EL (cell line): Measurements from ENCODE around the gene MANSC1.
"Not testable (repeated sequence)": the region's sequence is repeated elsewhere in the genome, so short reads cannot be mapped to it uniquely, and the experiment has no call there.

Experiments
- DNase-seq: peaks from one replicate; pipeline ENCODE4 v3.0.0-alpha.2; 2016

The MANSC1 gene

DNA sequence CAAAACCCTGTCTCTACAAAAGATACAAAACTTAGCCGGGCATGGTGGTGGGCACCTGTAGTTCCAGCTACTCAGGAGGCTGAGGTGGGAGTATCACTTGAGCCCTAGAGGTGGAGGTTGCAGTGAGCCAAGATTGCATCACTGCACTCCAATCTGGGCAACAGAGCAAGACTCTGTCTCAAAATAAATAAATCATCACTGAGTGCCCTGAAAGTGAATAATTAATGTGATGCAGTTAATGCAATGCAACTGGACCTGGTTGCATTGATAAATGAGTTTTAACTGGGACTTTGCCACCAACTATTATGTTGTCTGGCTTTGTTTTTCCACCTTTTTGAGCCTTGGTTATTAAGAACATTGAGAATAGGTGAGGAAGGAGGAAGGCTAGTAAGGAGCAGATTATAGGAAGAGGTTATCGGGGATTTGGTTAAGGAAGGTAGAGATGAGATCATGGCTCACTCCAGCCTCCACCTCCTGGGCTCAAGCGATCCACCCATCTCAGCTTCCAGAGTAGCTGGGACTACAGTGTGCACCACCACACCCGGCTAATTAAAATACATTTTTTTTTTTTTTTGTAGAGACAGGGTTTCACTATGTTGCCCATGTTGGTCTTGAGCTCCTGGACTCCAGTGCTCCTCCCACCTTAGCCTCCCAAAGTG lies 14.9 kb upstream of the MANSC1 start:
- no peak for DNase-seq

DNA sequence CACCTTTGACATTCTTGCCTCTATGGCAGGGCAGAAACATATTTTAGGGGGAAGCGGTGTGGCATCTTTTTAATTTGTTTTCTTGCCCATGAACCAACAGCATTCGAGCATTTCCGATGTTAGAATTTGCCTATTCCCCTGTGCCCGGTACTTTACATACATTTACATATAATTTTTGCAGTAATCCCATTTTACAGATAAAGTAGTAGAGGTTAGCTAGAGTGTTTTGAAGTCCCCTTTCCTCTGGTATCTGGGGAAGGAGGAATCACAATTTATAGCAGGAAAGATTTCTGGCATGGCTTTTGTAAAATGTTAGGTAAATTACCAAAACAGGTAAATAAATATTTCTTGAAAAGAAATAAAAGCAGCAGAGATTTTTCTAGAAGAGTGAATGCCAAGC lies 8.5 kb upstream of the MANSC1 start:
- DNase-seq, result no peak

DNA sequence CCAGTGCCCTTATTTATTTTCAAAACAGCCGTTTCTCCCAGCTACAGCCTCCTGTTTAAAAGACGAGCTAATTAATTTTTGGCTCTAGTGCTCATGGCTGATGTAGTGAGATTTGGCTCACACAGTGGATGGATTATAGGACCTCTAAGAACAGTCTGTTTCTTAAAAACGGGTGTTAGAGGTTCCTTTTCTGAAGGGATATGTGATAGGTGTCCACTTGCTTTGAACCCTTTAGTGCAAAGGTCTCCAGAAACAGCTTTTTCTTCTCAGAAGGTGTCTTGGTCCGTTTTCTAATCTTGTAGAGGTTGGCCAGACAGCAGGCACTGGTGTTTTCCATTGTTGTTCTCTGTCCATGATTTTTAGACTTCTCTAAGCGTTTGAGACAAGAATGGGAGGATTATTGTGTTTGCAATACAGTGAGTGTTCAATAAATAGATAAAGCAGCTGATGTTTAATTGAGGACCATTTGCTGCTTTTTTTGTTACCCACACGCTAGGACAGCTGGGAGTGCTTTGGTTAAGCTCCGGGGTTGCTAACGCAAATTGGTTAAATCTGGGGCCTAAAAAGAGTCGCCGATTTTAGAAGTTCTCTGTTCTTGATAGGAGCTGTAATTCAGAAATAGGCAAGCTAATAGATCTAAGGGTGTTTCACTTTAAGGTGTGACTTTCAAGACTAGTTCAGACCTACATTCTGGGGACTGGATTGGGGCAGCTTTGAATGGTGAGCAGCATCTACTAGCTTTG lies 7.8 kb upstream of the MANSC1 start:
- DNase-seq, result peak; percentile 11

DNA sequence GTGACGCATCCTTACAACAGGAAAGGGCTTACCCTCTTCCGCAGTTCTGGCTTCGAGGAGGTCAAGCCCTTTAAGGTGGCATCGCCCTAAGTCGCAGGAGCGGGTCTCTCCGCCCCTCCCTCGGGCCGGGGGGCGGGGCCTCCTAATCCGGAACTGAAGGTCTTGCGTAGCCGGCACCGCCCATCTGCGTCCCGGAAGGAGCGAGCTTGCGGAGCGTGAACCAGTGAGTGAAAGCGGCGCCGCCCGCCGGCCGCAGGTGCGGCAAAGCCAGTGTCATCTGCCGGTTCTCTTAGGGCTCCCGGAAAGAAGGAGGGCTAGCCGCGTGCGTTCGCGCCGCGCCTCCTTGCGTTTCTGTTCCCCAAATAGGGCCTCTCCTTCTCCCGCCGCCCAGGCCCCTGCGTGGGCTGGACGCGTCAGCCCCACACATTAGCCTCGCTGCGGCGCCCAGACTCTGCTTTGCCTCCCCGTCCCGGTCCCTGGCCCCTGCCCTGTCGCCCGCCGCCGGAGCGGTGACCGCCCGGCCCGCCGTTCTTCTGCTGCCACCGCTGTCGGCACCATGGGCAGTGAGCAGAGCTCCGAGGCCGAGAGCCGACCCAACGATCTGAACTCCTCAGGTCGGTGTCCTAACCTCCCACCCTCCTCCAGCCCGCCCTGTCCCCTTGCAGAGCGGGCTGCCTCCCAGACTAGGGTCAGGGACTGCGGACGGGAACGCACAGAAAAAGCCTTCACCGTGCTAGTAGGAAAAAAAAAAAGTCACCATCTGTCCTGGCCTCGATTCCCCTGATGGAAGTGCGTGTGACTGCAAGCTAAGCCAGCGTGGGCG lies 7.1 kb upstream of the MANSC1 start, which contains the start of gene BORCS5:
BORCS5 (plus strand) TSS at position 183 of the 823 bp plus-strand sequence; CDS start at position 557, 374 bp downstream.
- peak; percentile 94 for DNase-seq

DNA sequence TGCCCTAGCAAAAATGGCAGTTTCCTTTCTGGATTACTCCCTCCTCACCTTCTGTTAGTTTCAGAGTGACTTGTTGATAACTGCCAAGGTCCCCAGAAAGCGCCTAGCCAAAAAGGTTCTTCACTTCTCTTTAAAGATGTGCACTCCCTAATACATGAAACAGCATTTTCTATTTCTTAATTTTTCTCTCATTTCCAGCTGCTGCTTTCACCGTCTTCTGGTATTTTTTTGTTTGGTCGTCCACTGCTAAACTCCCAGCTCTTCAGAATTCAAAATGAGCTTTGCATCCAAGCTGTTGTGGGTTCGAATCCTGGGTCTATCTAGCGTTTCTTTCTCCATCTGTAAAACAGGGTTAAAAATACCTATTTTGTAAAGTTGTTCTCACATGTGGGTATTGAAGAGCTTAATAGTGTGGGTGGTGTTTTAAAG lies 6.4 kb upstream of the MANSC1 start:
- DNase-seq, result no peak

DNA sequence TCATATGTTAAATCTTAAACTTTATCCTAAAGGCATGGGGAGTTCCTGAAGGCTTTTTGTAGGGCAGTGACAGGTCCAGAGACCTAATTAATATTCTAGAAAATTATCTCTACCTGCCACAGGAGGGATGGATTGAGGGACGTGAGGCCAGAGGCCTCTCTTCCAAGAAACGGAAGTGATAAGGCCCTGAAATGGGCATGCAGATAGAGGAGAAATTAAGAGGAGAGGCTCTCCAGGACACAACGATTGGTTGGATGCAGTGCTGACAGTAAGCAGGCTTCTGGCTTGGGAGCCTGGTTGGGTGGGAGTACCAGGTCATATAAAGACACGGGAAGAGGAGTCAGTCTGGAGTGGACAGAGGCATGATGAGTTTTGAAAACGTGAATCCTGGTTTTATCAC lies 3.8 kb upstream of the MANSC1 start:
- DNase-seq, result no peak

DNA sequence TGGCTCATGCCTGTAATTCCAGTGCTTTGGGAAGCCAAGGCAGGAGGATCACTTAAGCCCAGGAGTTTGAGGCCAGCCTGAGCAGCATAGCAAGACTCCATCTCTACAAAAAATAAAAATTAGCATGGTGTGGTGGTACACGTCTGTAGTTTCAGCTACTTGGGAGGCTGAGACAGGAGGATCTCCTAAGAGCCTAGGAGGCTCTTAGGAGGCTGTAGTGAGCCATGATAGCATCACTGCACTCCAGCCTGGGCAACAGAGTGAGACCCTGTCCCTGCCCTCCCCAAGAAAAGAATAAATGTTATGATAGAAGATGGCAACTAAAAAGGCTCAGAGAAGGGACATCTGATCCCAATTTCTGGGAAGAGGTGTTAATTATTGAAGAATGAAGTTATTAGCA lies 3.2 kb upstream of the MANSC1 start:
- DNase-seq, result no peak

DNA sequence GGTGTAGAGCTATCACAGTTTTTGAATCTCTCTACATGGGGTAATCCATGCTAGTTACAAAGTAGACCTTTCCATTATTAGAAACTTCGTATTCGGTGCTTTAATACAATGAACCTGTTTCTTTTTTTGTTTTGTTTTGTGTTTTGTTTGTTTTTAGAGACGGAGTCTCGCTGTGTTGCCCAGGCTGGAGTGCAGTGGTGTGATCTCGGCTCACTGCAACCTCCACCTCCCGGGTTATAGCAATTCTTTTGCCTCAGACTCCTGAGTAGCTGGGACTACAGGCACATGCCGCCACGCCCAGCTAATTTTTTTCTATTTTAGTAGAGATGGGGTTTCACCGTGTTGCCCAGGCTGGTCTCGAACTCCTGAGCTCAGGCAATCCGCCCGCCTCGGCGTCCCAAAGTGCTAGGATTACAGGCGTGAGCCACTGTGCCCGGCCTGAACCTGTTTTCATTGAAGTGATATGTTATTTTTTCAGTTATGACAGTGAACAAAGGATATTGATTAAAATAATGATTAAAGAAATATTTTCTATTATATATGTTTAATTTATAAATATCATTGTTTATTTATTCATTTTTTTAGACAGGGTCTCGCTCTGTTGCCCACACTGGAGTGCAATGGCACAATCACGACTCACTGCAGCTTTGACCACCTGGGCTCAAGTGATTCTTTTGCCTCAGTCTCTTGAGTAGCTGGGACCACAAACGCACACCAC lies 1.6 kb upstream of the MANSC1 start:
- DNase-seq, result not testable (repeated sequence)

DNA sequence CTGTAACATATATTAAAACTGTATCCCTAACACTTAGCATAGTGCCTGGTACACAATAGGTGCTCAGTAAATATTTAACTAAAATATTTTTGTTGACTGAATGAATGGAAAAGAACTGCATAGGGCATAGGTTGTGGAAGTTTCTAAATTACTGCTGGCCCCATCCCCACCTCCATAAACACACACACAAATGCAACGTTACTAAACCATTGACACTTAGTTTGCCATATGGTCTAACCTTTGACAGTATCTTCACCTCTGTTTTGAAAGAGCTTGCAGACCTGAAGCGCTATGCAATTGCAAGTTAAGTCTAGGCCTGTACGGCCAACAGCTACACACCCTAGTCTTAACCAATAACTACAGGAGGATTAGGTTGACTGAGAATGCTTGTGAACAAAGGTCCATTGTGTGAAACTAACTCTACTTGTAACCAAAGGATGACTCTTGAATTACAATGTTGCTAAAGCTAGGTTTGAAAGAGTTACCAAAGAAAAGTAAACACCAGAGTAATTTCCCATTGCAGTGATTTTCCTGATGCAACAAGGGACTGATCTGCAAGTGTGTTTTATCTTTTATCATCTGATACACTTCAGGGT lies 924 bp upstream of the MANSC1 start:
- no peak for DNase-seq

DNA sequence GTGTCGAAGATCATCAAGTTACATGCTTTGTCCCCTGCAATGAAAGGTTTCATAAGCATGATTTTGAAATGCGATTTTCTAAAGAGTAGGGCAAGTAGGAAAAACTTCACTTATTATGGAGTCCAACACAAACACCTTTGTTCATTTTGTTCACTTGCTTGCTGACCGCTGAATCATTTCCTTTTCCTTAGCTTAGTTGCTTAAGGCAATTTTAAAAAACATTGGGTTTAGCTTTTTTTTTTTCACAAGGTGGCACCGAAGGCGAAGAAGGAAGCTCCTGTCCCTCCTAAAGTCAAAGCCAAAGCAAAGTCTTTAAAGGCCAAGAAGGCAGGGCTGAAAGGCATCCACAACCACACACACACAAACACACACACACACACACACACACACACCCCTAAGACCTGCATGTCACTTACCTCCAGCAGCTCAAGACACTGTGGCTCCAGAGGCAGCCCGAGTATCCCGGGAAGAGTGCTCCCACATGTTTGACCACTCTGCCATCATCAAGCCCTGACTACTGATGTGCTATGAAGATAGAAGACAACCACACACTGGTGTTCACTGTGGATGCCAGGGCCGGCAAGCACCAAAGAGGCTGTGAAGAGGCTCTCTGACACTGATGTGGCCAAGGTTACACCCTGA lies 11.4 kb downstream of the MANSC1 start:
- DNase-seq, result peak; percentile 41

DNA sequence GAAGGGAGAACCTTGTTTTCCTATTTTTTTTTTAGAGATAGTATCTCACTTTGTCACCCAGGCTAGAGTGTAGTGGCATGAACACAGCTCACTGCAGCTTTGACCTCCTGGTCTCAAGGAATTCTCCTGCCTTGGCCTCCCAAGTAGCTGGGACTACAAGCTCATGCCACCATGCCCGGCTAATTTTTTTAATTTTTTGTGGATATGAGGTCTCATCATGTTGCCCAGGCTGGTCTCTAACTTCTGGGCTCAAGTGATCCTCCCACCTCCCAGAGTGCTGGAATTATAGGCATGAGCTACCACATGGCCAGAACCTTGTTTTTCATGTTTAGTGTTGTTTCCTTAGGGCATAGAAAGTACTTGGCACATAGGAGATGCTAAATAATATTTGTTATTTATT lies 13.5 kb downstream of the MANSC1 start:
- no peak for DNase-seq

DNA sequence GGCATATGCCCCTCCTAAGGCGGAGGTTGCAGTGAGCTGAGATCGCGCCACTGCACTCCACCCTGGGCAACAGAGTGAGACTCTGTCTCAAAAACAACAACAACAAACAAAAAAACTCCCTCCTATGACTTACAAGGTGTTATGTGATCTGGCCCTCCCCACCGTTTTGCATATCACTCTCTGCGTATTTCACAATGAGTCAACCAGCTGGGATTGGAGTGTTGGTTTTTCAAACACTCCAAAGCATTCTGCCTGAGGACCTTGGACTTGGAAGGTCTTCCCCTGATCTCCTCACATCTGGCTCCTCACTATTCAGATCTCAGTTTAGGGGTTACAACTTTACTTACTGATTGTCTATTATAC lies 14.0 kb downstream of the MANSC1 start:
- peak; percentile 33 for DNase-seq

DNA sequence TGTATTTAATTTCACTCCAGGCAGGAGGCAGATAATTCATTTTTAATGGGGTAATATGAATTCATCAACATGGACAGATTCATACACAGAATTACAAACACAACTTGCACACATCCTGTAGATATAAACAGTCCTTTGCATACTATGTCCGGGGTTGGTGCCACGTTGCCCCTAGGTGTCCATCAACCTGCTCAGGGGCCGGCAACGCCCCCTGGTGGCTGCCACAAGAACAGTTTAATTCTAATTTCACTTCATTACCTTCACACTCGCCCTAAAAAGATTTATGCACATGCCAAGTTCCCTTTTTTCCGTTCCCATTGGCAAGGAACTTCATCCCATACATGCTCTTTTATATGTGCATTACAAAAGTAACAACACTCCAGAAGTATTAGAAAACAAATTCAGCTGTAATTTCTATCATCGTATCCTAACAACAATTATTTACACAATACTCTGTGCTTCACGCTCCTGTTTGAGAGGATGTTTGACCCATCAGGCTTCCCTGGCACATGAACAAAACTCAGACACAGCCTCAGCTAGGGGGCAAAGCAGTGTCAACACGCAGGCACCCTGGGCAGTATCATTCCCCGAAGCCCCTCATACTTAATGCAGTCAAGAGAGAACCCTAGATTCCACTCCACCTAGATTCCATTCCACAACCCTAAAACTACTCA lies 15.5 kb downstream of the MANSC1 start:
- peak; percentile 61 for DNase-seq

DNA sequence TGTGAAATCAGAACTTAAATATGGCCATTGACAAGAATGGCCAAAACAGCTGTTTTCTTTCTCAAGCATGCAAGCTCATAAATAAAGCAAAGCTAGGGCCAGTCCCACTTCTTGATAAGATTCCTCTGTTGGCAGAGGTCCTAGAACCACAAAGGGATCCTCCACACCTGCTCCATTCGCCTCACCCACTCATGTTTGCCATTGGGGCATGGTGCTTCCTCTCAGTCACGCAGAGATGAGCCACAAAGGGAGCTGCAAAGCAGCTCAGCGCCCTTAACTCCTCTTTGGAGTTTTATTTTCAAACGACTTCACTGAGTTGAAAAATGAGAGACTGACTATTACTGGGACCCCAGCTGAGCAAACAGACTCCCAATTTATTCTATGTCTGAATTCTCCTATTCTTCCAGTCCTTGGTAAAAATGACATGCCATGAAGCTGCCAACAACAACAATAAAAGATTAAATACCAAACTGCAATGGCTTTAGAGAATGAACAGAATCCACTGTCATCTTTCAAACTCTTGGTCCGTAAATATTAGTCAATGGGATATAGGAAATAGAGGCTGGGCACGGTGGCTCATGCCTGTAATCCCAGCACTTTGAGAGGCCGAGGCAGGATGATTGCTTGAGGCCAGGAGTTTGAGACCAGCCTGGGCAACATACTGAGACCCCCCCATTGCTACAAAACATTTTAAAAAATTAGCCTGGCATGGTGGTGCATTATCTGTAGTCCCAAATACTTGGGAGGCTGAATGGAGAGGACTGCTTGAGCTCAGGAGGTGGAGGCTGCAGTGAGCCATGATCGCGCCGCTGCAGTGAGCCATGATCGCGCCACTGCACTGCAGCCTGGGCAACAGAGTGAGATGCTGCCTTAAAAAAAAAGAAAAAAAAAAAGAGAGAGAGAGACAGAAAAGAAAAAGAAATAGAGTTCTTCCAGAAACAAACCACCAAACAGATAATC lies 16.4 kb downstream of the MANSC1 start:
- DNase-seq, result no peak

DNA sequence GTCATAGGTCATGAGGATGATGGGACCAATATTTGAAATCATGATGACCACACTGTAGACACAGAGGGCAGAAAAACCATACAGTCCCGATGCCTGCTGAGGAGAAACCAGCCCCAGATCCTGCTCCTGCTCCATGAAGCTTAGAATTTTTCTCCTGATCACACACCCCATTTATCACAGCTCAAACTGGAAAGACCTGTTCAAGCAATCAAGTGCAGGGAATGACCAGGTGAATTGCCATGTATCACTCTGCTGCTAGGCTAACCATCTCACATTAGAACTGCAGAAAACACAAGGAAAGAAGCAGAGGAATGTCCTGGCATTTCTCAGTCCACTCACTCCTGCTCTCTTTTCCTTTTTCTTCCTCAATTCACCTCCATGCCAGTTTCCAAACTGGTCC lies 18.1 kb downstream of the MANSC1 start:
- no peak for DNase-seq

DNA sequence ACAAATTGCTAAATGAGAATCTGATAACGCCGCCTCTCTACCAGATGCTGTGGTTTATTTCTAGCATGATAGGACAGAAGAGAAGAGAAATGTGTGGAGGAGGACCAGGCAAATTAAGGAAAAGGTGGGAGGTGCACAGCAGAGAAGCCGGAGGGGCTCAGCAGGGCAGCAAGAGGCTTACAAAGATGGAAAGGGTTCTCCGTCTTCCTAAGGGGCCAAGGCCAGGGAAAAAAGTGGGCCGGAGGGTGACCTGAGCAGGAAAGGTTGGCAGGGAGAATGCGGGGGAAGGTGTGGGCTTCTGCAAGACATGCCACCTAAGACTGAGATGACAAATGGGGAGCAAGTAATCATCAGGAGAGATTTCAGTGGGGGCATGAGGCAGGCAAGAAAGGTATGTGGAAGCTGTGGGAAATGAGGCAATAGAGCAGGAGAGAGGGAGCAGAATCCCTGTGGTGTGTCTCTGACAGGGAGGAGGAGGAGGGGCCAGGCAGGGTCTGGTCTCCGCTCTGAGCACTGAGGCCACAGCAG lies 18.7 kb downstream of the MANSC1 start:
- DNase-seq, result no peak

DNA sequence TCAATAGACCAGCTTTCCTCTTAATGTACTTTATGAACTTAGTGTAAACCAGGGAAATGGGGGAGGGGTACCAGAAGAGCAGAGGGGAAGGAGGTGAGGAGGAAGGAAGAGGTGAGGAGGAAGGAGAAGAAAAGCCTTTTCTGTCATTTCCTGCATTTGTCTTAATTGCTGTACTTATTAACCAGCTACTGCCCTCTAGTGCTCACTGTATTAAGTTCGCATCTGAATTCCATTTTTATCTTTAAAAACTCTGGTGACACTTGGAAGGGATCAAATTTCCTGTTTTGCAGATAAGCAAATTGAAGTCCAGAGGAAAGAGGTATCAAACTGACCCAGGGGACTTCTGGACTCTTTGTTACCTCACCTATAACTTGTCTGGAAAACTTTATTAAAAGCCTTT lies 22.2 kb downstream of the MANSC1 start:
- peak; percentile 67 for DNase-seq

DNA sequence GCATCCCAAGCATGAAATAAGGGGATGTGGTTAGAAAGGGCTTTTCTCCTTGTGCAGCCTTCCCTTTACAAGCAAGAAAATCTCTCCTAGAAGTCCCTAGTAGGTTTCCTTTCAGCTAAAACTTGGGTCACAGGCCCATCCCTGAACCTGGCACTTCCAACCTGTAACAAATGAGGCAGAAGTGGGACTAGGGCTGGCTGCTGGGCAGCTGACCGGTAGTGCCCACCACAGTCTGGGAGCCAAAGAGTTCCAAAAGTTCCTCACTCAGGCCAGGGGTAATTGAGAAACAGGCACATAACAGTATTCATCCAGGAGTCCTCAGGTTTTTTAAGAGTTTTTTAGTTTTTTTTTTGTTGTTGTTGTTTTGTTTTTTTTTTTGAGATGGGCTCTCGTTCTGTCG lies 23.8 kb downstream of the MANSC1 start:
- no peak for DNase-seq

DNA sequence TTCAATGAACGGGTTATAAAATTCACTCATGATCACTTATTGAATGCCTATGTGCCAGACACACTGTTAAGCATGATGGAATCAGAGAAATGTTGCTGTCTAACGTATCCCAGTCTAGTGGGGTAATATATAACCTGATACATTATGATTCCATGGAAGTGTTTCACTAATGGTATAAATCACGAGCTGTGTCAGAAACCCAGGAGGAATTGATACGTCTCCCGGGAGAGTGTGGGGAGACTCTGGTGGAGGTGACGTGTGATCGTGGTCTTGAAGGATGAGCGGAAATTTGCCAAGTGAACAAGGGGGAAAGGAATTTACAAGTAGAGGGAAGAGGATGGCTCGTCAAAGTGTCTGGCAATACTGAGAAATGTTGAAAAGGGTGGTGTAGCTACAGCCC lies 26.5 kb downstream of the MANSC1 start:
- peak; percentile 75 for DNase-seq

DNA sequence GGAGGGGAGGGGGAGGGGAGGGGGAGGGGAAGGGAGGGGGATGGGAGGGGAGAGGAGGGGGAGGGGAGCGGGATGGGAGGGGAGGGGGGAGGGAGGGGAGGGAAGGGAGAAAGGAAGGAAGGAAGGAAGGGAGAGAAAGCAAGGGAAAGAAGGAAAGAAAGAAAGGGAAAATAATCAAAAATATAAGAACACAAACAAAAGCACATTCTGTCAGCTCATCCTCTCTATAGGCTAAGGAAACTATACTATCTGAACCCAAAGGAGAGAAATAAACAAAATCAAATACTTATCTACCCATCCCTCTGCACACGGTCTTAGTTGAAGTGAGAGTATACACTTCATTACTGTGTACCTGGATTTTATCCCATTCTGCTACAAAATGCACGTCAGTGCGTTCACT lies 26.9 kb downstream of the MANSC1 start:
- no peak for DNase-seq
